ENCODE data around the gene RNLS.

DNA sequence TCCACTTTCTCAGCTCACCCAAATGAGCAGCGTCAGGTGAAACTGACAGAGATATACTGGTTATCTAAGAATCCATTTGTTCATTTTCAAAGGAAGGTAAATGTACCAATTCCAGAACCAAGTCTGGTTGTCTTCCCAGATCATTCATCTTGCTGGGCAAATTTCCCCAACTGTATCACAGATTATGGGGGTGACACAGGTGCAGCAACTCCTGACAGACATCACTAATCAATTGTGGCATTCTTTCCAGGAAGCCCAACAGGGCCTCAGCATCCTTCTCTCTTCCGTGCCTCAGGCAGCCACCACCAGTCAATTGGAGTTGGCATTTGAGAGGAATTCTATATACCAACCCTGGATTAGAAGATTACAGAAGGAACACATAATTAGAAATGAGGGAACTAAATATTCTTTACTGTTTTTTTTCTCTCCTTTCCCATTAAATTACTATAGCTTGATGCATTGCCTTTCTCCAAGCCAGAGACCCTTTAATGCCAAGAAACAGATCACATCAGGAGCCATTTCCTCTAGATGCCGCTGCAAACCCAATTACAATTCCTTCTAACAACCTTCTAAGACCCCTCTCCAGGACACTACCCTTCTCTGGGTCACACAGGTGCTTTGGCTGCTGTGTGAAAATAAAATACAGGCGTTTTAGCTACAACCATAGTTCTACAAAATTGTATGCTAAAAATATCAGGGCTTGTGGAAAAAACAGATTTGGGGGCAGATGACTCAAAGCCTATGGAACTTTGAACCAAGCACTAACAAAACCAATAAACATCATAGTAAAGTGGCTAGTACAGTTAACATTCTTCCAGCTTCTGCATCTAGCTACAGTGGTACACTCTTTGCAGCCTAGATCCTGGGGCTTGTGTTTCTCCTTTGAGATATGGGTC lies 291.6 kb downstream of the RNLS start:
- TF ChIP-seq POLR2AphosphoS5 (IDR thresholded peaks at IDR 0.05) = no peak
- TF ChIP-seq, protein P1, sequence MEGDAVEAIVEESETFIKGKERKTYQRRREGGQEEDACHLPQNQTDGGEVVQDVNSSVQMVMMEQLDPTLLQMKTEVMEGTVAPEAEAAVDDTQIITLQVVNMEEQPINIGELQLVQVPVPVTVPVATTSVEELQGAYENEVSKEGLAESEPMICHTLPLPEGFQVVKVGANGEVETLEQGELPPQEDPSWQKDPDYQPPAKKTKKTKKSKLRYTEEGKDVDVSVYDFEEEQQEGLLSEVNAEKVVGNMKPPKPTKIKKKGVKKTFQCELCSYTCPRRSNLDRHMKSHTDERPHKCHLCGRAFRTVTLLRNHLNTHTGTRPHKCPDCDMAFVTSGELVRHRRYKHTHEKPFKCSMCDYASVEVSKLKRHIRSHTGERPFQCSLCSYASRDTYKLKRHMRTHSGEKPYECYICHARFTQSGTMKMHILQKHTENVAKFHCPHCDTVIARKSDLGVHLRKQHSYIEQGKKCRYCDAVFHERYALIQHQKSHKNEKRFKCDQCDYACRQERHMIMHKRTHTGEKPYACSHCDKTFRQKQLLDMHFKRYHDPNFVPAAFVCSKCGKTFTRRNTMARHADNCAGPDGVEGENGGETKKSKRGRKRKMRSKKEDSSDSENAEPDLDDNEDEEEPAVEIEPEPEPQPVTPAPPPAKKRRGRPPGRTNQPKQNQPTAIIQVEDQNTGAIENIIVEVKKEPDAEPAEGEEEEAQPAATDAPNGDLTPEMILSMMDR (IDR thresholded peaks at IDR 0.05) = no peak
